ENCODE data around the gene DAPK1.

Gene DAPK1

DNA sequence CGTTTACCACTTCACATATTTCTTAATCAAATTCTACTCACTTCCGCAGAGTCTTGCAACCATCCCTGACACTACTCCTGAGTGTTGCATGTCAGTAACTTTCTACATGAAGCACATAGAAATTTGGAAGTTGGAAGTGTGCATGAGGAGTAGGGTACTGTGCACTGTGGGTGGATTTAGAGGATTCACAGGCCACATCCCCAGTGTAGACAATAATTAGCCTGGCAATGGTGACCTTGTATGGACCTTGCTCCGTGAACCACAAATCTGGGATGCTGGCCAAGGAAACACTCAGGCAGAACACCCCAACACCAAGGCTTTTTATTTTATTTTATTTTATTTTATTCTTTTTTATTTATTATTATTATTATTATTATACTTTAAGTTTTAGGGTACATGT, 253.8 kb downstream of the DAPK1 start:
- FAIRE-seq = no peak

- no peak for FAIRE-seq
These were observed 254.2 kb downstream of the DAPK1 start for GRCh38 chr9:87751868-87752267.

DNA sequence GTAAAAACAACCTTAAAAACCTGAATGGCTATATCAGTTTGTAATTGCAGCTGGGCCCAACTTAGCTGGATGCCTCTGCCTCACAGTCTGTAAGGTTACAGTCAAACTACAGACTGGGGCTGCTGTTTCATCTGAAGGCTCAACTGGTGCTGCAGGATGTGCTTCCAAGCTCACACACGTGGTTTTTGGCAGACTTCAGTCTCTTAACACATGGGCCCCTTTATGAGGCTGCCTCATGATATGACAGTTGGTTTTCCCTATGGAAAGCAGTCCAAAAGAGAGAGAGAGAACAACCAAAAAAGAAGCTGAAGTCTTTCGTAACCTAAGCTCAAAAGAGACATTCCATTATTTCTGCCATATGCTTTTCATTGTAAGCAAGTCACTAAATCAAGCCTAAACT, 255.6 kb downstream of the DAPK1 start:
- FAIRE-seq = no peak

All from G401.6 (cell line).